Mesenteric fat pad (tissue), 1 donor: ENCODE data around the gene IL15RA. TPM values are rescaled to one million over a fixed set of nuclear protein-coding genes. Genes with fewer than 3 reads are reported as not detected.

ENCODE experiments used
- DNase-seq: peaks from one replicate; pipeline ENCODE4 v3.0.0-alpha.2; 2020; ENCODE audit warnings: low spot score
- total RNA-seq: library from RNA; stranded (reverse); fragmentation: NEBNext Ultra II Directional; extraction: Animal tissue kit (Norgen Biotek cat#: 25700); gene quantifications from one replicate; pipeline ENCODE4 v1.2.1, GENCODE V29; 2021
- donor health status: DM: yes; HTN: yes; CAD: no.

The IL15RA gene
- total RNA-seq, 1 donor from 2014 or later: 24.6 TPM

DNA sequence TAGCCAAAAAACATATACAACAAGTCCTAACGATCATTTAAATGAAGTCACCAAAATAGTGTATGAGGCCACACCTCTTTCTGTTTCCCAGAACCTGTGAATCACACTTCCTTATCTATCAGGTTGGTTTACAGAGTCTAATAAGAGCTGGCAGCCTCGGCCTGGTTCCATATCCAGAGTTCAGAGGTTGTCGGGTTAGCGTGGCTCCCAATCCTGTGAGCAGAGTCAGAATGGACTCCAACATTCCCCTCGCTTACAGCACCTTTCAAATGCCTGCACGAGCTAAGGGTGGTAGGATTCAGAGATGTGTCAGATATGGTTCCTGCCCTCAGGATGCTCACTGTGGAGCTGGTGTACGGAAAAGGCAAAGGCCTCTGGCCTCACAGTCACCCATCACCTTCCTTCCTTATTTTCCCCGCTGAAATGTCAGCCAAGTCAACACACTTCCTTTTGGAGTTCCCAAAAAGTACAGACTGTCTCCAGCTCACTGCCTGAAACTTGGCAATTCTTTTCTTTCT lies 6.0 kb downstream of the IL15RA start:
- DNase-seq: peak; percentile 85

DNA sequence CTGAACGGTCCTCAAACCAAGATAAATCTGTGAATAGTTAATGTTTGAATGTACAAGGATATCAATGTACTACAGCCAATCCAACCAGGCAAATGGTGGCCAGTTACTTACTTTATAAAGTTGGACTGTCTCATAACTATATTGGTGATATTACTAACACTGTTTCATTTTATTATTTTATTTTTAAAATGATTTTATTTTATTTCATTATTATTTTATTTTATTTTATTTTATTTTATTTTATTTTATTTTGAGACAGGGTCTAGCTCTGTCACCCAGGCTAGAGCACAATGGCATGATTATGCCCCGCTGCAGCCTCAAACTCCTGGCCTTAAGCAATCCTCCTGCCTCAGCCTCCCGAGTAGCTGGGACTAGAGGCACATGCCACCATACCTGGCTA lies 6.8 kb downstream of the IL15RA start:
- peak; percentile 39 for DNase-seq

DNA sequence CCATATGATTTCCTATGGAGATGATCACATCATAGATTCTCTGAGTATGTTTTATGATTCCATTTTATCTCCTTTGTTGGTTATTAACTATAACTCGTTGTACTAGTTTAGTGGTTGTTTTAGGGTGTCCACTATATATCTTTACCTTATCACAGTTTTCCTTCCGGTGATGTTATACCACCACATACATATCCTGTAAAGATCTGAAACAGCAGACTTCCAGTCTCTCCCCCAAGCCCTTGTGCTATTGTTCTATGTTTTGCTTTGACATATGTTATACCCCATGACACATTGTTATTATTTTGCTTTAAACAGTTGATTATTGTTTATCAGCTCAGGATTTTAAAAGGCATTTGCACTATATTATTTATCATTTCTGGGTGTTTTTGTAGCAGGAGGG lies 7.3 kb downstream of the IL15RA start:
- no peak for DNase-seq

GRCh38 chr10:5968681-5969453 lies 8.5 kb downstream of the IL15RA start:
- DNase-seq: peak; percentile 28

GRCh38 chr10:5968037-5968680 lies 9.2 kb downstream of the IL15RA start:
- peak; percentile 18 for DNase-seq

DNA sequence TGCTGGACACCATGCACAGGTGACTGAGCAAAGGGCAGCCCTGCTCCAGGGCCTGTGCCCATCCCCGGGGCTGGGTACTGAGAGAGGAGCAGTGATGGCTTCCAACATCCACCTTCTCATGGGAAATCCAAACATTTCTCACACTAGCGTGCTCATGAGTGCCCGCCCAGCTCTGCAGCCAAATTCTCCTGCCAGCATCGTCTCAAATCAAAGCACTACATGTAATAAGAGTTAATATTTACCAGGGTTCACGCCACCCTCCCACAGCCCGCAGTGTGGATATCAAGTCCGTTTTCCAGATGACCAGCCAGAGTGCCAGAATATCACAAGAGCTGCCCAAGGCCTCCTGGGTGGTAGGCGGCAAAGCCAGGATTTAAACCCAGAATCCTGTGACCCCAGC lies 12.1 kb downstream of the IL15RA start:
- DNase-seq: peak; percentile 85

GRCh38 chr10:5964736-5965135 lies 12.6 kb downstream of the IL15RA start:
- DNase-seq: peak; percentile 57

GRCh38 chr10:5963591-5963990 lies 13.8 kb downstream of the IL15RA start:
- DNase-seq: peak; percentile 80

GRCh38 chr10:5963071-5963470 lies 14.3 kb downstream of the IL15RA start:
- peak; percentile 37 for DNase-seq

DNA sequence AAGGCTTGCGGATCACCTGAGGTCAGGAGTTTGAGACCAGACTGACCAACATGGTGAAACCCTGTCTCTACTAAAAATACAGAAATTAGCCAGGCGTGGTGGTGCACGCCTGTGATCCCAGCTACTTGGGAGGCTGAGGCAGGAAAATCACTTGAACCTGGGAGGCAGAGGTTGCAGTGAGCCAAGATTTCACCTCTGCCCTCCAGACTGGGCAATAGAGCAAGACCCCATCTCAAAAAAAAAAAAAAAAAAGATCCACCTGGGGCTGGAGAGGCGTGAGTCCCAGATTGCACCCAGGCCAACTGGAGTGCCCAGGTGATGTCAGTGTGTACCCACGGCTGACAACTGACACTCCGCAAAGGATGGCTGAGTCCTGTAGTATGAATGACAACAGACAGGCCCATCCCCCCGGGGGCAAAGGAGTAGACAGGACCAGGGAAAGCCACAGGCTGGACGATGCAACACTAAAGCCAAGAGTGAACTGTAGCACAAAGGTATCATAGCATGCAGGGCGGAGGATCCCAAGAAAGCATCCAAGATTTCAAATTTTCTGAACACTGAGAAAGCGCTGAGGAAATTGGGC lies 14.9 kb downstream of the IL15RA start:
- DNase-seq: peak; percentile 33

- DNase-seq: peak; percentile 81
Observed at GRCh38 chr10:5961405-5962100, 15.8 kb downstream of the IL15RA start.

- peak; percentile 64 for DNase-seq
Observed at GRCh38 chr10:5960973-5961275, 16.4 kb downstream of the IL15RA start.

DNA sequence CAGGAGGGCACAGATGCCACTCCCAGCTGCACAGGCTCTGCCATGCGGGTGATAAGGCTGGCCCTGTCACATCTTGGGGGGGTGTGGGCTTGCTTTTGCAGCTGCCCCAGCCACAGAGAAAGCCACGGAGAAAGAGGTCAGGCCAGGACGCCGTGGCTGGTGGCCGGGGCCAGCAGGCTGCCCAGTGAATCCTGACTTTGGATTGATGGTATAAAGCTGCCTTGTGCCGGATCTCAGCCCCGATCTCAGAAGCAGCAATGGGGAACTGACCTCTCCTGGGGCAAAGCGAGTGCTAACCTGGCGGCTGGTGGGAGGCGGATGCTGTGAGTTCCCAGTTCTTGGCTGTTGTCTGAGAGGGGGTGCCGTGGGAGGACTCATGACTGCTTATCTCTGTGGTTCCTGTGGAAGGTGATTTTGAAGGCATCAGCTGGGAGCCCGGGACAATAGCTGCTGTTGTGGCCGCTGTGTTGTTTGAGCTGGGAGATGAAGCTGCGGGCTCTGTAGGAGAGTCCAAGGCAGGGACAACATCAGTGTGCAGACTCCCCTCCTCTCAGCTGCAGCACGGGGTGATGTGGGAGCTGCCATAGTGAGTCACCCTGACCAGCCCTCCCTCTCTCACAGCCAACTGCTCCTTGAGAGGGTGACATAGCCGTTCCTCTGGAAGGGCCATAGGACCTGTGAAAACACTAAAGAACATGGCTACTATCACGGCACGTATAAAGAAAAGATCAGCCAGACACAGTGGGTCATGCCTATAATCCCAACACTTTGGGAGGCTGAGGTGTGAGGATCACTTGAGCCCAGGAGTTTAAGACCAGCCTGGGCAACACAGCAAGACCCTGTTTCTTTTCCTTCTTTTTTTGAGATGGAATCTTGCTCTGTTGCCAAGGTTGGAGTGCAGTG lies 17.0 kb downstream of the IL15RA start:
- DNase-seq: peak; percentile 74

DNA sequence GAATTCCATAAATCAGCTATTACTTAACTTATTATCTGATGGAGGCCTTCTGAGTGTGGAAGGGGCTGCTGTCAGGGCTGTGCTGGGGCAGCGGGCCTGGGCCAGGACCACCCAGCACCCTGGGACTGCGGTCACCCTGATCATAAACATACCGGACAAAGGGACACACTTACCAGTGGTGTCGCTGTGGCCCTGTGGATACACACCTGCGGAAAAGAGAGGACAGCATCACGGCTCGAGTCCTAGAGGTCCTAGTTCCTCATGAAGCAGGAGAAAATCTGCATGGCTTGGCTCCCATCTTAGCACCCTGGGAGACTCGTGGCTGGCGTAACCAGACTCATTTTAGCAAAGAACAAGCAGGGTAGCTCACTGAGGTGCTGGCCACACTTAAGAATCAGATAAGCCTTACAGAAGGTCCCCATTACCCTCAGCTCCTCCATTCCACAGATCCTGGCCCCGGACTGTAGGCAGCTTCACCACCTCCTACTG lies 17.7 kb downstream of the IL15RA start:
- peak; percentile 65 for DNase-seq

DNA sequence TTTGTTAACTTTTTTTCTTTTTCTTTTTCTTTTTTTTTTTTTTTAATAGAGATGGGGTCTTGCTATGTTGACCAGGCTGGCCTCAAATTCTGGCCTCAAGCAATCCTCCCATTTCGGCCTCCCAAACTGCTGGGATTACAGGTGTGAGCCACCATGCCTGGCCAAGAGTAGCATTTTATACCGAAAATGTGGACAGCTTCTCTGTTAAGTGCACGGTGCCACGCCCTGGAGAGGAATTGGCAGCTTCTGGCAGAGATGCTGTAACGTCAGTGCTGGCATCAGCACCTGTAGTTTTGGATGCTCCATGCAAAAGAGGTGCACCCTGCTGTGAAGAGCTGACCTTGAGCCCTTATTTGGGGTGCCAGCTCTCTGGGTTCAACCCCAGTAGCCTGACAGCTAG lies 18.2 kb downstream of the IL15RA start:
- no peak for DNase-seq

GRCh38 chr10:5958675-5959074 lies 18.7 kb downstream of the IL15RA start:
- DNase-seq: no peak

- no peak for DNase-seq
Observed at GRCh38 chr10:5958077-5958476, 19.3 kb downstream of the IL15RA start.

GRCh38 chr10:5956146-5956936 lies 21.0 kb downstream of the IL15RA start:
- peak; percentile 71 for DNase-seq

DNA sequence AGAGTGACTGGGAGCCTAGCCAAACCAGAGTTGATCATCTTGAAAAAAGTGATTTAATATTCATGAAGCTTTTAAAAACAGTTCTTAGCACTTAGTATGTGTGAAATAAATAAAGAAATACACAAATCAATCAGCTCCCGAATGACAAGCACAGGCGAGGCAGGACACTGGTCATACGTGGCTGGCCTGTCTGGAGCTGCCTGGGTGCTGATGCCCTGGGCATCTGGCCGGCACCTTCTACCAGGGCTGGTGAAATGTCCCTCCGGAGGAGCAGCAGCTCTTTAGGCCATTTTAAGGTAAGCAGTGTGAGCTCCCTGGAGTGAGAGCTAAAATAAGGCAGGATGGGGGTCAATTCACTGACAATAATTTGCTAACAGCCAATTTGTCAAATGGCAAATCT lies 23.7 kb downstream of the IL15RA start:
- peak; percentile 65 for DNase-seq
